OCI-LY7 (cell line): ENCODE data around the gene TSPAN31. TPM values are rescaled to one million over a fixed set of nuclear protein-coding genes. Genes with fewer than 3 reads are reported as not detected.

Source experiments
- BruUV-seq: library from RNA; stranded (reverse); fragments of 400-500 nt; replicated peaks from 2 replicates; lab custom pipeline; 2021; lab: Mats Ljungman, UMichigan
- CTCF ChIA-PET: fragments of 300-600 bp; sonication (Branson Sonifier 250); formaldehyde crosslinking; loops from one replicate; lab custom pipeline; 2022; ENCODE audit warnings: antibody characterized with exemption; ENCODE audit not compliant: unreplicated experiment; lab: Charles Lee
- POLR2A ChIA-PET: fragments of 300-600 bp; sonication (Branson Sonifier 250); formaldehyde crosslinking; loops from one replicate; lab custom pipeline; 2022; ENCODE audit warnings: antibody characterized with exemption; lab: Charles Lee
- DNase-seq: peaks from one replicate; pipeline ENCODE4 v3.0.0-alpha.2; 2015; ENCODE audit warnings: low spot score
- H2AFZ ChIP-seq: fragments of 200-600 bp; sonication (generic), shearing (Covaris generic); 2 replicates; pipeline ENCODE4 v1.6.1; 2014; ENCODE audit warnings: mild to moderate bottlenecking, antibody characterized with exemption, low read length, moderate library complexity
- H3K27ac ChIP-seq: fragments of 200-600 bp; sonication (generic); 2 replicates; pipeline ENCODE4 v1.5.1; 2014; ENCODE audit warnings: mixed run types, low read depth, mild to moderate bottlenecking, moderate library complexity, low read length, inconsistent platforms; ENCODE audit not compliant: poor library complexity, severe bottlenecking
- H3K36me3 ChIP-seq: fragments of 200-600 bp; sonication (generic); 2 replicates; pipeline ENCODE4 v1.6.1; 2014; ENCODE audit warnings: mild to moderate bottlenecking, antibody characterized with exemption, low read length, moderate library complexity, mixed read lengths; ENCODE audit not compliant: insufficient read depth
- H3K4me1 ChIP-seq: fragments of 200-600 bp; sonication (generic); 2 replicates; pipeline ENCODE4 v1.5.1; 2014; ENCODE audit warnings: mild to moderate bottlenecking, low read length; ENCODE audit not compliant: insufficient read depth, poor library complexity, severe bottlenecking
- H3K4me2 ChIP-seq: fragments of 200-600 bp; sonication (generic); 2 replicates; pipeline ENCODE4 v1.6.1; 2014; ENCODE audit warnings: mild to moderate bottlenecking, low read length
- H3K4me3 ChIP-seq: fragments of 200-600 bp; sonication (generic); 2 replicates; pipeline ENCODE4 v1.5.1; 2014; ENCODE audit warnings: mild to moderate bottlenecking, low read depth, low read length; ENCODE audit not compliant: poor library complexity, severe bottlenecking
- H3K79me2 ChIP-seq: fragments of 200-600 bp; sonication (generic); 2 replicates; pipeline ENCODE4 v1.6.1; 2016; ENCODE audit warnings: low read depth, mild to moderate bottlenecking, low read length, moderate library complexity, mixed read lengths; ENCODE audit not compliant: insufficient read depth
- H3K9me2 ChIP-seq: fragments of 200-600 bp; sonication (generic); 2 replicates; pipeline ENCODE4 v1.6.1; 2016; ENCODE audit warnings: mild to moderate bottlenecking, low read length, mixed read lengths; ENCODE audit not compliant: insufficient read depth
- H3K9me3 ChIP-seq: fragments of 200-600 bp; sonication (generic); 2 replicates; pipeline ENCODE4 v1.6.1; 2014; ENCODE audit warnings: mild to moderate bottlenecking, mixed run types, low read length, mixed read lengths
- H4K20me1 ChIP-seq: fragments of 200-600 bp; sonication (generic); 2 replicates; pipeline ENCODE4 v1.6.1; 2014; ENCODE audit warnings: mild to moderate bottlenecking, antibody characterized with exemption, low read length, moderate library complexity, mixed read lengths; ENCODE audit not compliant: insufficient read depth
- EZH2phosphoT487 ChIP-seq: fragments of 200-600 bp; sonication (generic); IDR thresholded peaks from 2 replicates; pipeline ENCODE4 v1.6.1; 2018; ENCODE audit warnings: low read depth, borderline replicate concordance, mild to moderate bottlenecking, mixed run types, antibody characterized with exemption, low read length, moderate library complexity, mixed read lengths
- intact Hi-C: fragments of 100-400 bp; cut with micrococcal nuclease; formaldehyde crosslinking; loops from one replicate; pipeline ENCODE4 v1.10.0; 2022; ENCODE audit not compliant: unreplicated experiment
- total RNA-seq, 2 experiments: library from RNA; depleted of rRNA in 1 of 2; stranded (reverse); fragments of >200 nt in 1 of 2; shearing (Covaris generic) in 1 of 2; gene quantifications; 2 replicates each; pipeline ENCODE4 v1.2.3, GENCODE V29; 2014 to 2022
- TF ChIP-seq, protein P1 (sequence below): fragments of 200-600 bp; sonication (generic); conservative IDR thresholded peaks from 2 replicates; pipeline ENCODE4 v1.5.1; 2014; ENCODE audit warnings: mild to moderate bottlenecking, antibody characterized with exemption, low read length, moderate library complexity, mixed read lengths

TSPAN31 gene
- total RNA-seq, 2 experiments from 2014 or later: 2.4 to 6.4 TPM

GRCh38 chr12:57767876-57768275 lies 23.0 kb downstream of the TSPAN31 start:
- intact Hi-C loops: no loop called here
- no TSS peak for BruUV-seq
- Histone ChIP-seq H3K4me3 (no peak overlapping the region), H3K79me2 (peaks cover 12% of the 10 kb centered on the region; the same call in 1 of the 2 replicates), H3K27ac (no peak overlapping the region), H3K4me1 (peaks cover 17% of the 10 kb centered on the region), H3K9me3 (no peaks in the 10 kb centered on the region), H4K20me1 (no peaks in the 10 kb centered on the region), H3K36me3 (peaks cover 36% of the 10 kb centered on the region), H3K4me2 (no peak overlapping the region), H3K9me2 (no peaks in the 10 kb centered on the region), H2AFZ (no peak overlapping the region)
- ChIA-PET CTCF (interaction anchor here (0.6 kb wide), 1 partner anchor 11 kb away, joined by 3 read pairs; no protein-coding TSS in a partner anchor), POLR2A (no interaction called here)
- TF ChIP-seq, protein P1, sequence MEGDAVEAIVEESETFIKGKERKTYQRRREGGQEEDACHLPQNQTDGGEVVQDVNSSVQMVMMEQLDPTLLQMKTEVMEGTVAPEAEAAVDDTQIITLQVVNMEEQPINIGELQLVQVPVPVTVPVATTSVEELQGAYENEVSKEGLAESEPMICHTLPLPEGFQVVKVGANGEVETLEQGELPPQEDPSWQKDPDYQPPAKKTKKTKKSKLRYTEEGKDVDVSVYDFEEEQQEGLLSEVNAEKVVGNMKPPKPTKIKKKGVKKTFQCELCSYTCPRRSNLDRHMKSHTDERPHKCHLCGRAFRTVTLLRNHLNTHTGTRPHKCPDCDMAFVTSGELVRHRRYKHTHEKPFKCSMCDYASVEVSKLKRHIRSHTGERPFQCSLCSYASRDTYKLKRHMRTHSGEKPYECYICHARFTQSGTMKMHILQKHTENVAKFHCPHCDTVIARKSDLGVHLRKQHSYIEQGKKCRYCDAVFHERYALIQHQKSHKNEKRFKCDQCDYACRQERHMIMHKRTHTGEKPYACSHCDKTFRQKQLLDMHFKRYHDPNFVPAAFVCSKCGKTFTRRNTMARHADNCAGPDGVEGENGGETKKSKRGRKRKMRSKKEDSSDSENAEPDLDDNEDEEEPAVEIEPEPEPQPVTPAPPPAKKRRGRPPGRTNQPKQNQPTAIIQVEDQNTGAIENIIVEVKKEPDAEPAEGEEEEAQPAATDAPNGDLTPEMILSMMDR: no peak
- TF ChIP-seq EZH2phosphoT487: no peak
- no peak for DNase-seq

DNA sequence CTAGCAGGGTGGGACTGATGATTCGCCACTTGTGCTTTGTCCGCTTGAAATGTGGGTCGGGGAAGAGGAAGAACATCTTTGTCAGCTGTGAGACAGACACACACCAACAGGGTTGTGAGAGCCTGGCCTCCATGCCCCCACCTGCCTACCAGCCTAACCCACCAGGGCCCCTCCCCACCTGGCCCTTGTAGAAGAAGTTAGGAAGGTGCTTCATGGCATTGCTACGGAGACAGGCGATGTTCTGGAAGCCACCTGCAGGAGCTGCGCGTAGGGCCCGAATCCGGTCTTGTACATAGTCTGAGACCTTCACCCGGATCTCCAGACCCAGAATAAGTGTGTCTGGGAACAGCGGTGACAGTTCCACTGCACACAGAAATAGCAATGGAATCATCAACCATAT lies 24.8 kb downstream of the TSPAN31 start:
- Histone ChIP-seq H3K27ac (no peak overlapping the region), H3K79me2 (peaks cover 12% of the 10 kb centered on the region; the same call in 1 of the 2 replicates), H4K20me1 (no peaks in the 10 kb centered on the region), H3K4me1 (peaks cover 25% of the 10 kb centered on the region), H3K4me2 (no peak overlapping the region), H3K9me3 (no peaks in the 10 kb centered on the region), H2AFZ (no peak overlapping the region), H3K4me3 (no peak overlapping the region), H3K9me2 (no peaks in the 10 kb centered on the region), H3K36me3 (peaks cover 32% of the 10 kb centered on the region)
- no TSS peak for BruUV-seq
- TF ChIP-seq EZH2phosphoT487: no peak
- TF ChIP-seq, protein P1: no peak
- no peak for DNase-seq
- intact Hi-C loops: no loop called here
- ChIA-PET POLR2A (interaction anchor here (0.6 kb wide), 1 partner anchor 75 kb away, joined by 8 read pairs; no protein-coding TSS in a partner anchor), CTCF (no interaction called here)

GRCh38 chr12:57770734-57771133 lies 25.9 kb downstream of the TSPAN31 start:
- Histone ChIP-seq H3K4me3 (peak overlapping the region; percentile 81), H3K36me3 (peaks cover 32% of the 10 kb centered on the region)
- no TSS peak for BruUV-seq

More at GRCh38 chr12:57770734-57771133, 25.9 kb downstream of the TSPAN31 start:
- Histone ChIP-seq H3K79me2 (peaks cover 12% of the 10 kb centered on the region; the same call in 1 of the 2 replicates), H3K4me1 (peaks cover 21% of the 10 kb centered on the region), H3K4me2 (peak overlapping the region; percentile 83), H3K9me2 (no peaks in the 10 kb centered on the region), H3K27ac (peak overlapping the region; percentile 70), H3K9me3 (no peaks in the 10 kb centered on the region), H2AFZ (no peak overlapping the region), H4K20me1 (no peaks in the 10 kb centered on the region)
- TF ChIP-seq, protein P1: no peak
- no peak for TF ChIP-seq EZH2phosphoT487
- intact Hi-C loops: no loop called here
- ChIA-PET CTCF (no interaction called here), POLR2A (interaction anchor here (0.5 kb wide), 1 partner anchor 19 kb away, joined by 3 read pairs; the partner anchor contains the start of gene CDK4)
- DNase-seq: no peak
